22Rv1 (cell line): Measurements from ENCODE around the gene NUP155.
"Not testable (repeated sequence)": the region's sequence is repeated elsewhere in the genome, so short reads cannot be mapped to it uniquely, and the experiment has no call there.

Experiments used
- H3K27ac ChIP-seq: fragments of 450-650 bp; 2 replicates; pipeline ENCODE4 v1.5.1; 2017
- CTCF ChIP-seq: fragments of 450-650 bp; IDR thresholded peaks from 2 replicates; pipeline ENCODE4 v1.5.1; 2017; ENCODE audit warnings: mild to moderate bottlenecking
- ZFX ChIP-seq: fragments of 450-650 bp; IDR thresholded peaks from 2 replicates; pipeline ENCODE4 v1.6.1; 2017; ENCODE audit warnings: antibody characterized with exemption, borderline replicate concordance

NUP155 gene

GRCh38 chr5:37379100-37379628 is 8.3 kb upstream of the NUP155 start, which contains the start of gene WDR70:
TSS of gene WDR70 (plus strand) at chr5:37379318. CDS start at chr5:37379368, 50 bp downstream.
- TF ChIP-seq CTCF, result peak; percentile 62

GRCh38 chr5:37378066-37378465 is 7.2 kb upstream of the NUP155 start:
- not testable (repeated sequence) for H3K27ac ChIP-seq

More at GRCh38 chr5:37379100-37379628, 8.3 kb upstream of the NUP155 start, which contains the start of gene WDR70:
- 0 out of 2 replicates have a peak within 1 kb of the TSS, but pooled peaks have one; percentile 13 for H3K27ac ChIP-seq

GRCh38 chr5:37375091-37375490 is 4.2 kb upstream of the NUP155 start:
- TF ChIP-seq ZFX (no peak), CTCF (no peak)
- H3K27ac ChIP-seq, result no peak overlapping the region

GRCh38 chr5:37370550-37370863 is 399 bp downstream of the NUP155 start:
- TF ChIP-seq CTCF (no peak), ZFX (no peak)
- peak overlapping the region; percentile 87 for H3K27ac ChIP-seq

GRCh38 chr5:37355161-37355560 is 15.7 kb downstream of the NUP155 start:
- H3K27ac ChIP-seq, result no peak overlapping the region
- no peak for TF ChIP-seq ZFX
- no peak for TF ChIP-seq CTCF

GRCh38 chr5:37342741-37343140 is 28.2 kb downstream of the NUP155 start:
- H3K27ac ChIP-seq, result not testable (repeated sequence)

GRCh38 chr5:37334754-37335153 is 36.2 kb downstream of the NUP155 start:
- H3K27ac ChIP-seq, result not testable (repeated sequence)

GRCh38 chr5:37326536-37326935 is 44.4 kb downstream of the NUP155 start:
- TF ChIP-seq CTCF (no peak), ZFX (no peak)
- H3K27ac ChIP-seq, result no peak overlapping the region

GRCh38 chr5:37323607-37324006 is 47.3 kb downstream of the NUP155 start:
- TF ChIP-seq CTCF (no peak), ZFX (no peak)
- H3K27ac ChIP-seq, result no peak overlapping the region
